OCI-LY1 (cell line): ENCODE results near the gene GID4.

Source experiments
- H2AFZ ChIP-seq: fragments of 200-600 bp; sonication (generic), shearing (Covaris generic); 2 replicates; pipeline ENCODE4 v1.6.0; 2014; ENCODE audit warnings: antibody characterized with exemption, mild to moderate bottlenecking, low read length
- H3F3A ChIP-seq: fragments of 200-600 bp; sonication (generic), shearing (Covaris generic); 2 replicates; pipeline ENCODE4 v1.6.0; 2014; ENCODE audit warnings: mild to moderate bottlenecking, antibody characterized with exemption, low read length, moderate library complexity; ENCODE audit not compliant: insufficient read depth
- H3K27ac ChIP-seq: fragments of 200-600 bp; sonication (generic); 2 replicates; pipeline ENCODE4 v1.5.1; 2014; ENCODE audit warnings: low read length, mixed run types, mild to moderate bottlenecking, low read depth; ENCODE audit not compliant: poor library complexity, severe bottlenecking
- H3K27me3 ChIP-seq: fragments of 200-600 bp; sonication (generic); 2 replicates; pipeline ENCODE4 v1.6.0; 2014; ENCODE audit warnings: antibody characterized with exemption, mild to moderate bottlenecking, low read length, moderate library complexity; ENCODE audit not compliant: insufficient read depth
- H3K36me3 ChIP-seq: fragments of 200-600 bp; sonication (generic); 2 replicates; pipeline ENCODE4 v1.6.1; 2014; ENCODE audit warnings: mild to moderate bottlenecking, antibody characterized with exemption, low read length, moderate library complexity, mixed read lengths; ENCODE audit not compliant: insufficient read depth
- H3K4me1 ChIP-seq: fragments of 200-600 bp; sonication (generic); 2 replicates; pipeline ENCODE4 v1.5.1; 2014; ENCODE audit warnings: mild to moderate bottlenecking, low read length, moderate library complexity; ENCODE audit not compliant: insufficient read depth, severe bottlenecking
- H3K4me2 ChIP-seq: fragments of 200-600 bp; sonication (generic), shearing (Covaris generic); 2 replicates; pipeline ENCODE4 v1.6.1; 2014; ENCODE audit warnings: low read length
- H3K4me3 ChIP-seq: fragments of 200-600 bp; sonication (generic); 2 replicates; pipeline ENCODE4 v1.5.1; 2014; ENCODE audit warnings: low read length, low read depth, mild to moderate bottlenecking, mixed read lengths; ENCODE audit not compliant: poor library complexity, severe bottlenecking
- H3K79me2 ChIP-seq: fragments of 200-600 bp; shearing (Covaris generic); 2 replicates; pipeline ENCODE4 v1.6.1; 2016; ENCODE audit warnings: mixed run types, low read length, mixed read lengths; ENCODE audit not compliant: insufficient read depth
- H3K9ac ChIP-seq: fragments of 200-600 bp; sonication (generic), shearing (Covaris generic); 2 replicates; pipeline ENCODE4 v1.6.1; 2014; ENCODE audit warnings: mild to moderate bottlenecking, low read length, mixed read lengths
- H3K9me2 ChIP-seq: fragments of 200-600 bp; sonication (generic), shearing (Covaris generic); 2 replicates; pipeline ENCODE4 v1.6.1; 2014; ENCODE audit warnings: low read depth, mild to moderate bottlenecking, low read length, mixed read lengths
- H3K9me3 ChIP-seq: fragments of 200-600 bp; shearing (Covaris generic); 2 replicates; pipeline ENCODE4 v1.6.1; 2014; ENCODE audit warnings: low read length, mixed read lengths
- H4K20me1 ChIP-seq: fragments of 200-600 bp; sonication (generic), shearing (Covaris generic); 2 replicates; pipeline ENCODE4 v1.6.0; 2016; ENCODE audit warnings: mild to moderate bottlenecking, low read length; ENCODE audit not compliant: insufficient read depth
- CTCF ChIP-seq: fragments of 200-600 bp; sonication (generic), shearing (Covaris generic); IDR thresholded peaks from 2 replicates; pipeline ENCODE4 v1.5.1; 2017; ENCODE audit warnings: mild to moderate bottlenecking, antibody characterized with exemption, low read length, moderate library complexity, mixed read lengths
- EZH2 ChIP-seq: fragments of 200-600 bp; sonication (generic), shearing (Covaris generic); IDR thresholded peaks from 2 replicates; pipeline ENCODE4 v1.8.0; 2017; ENCODE audit warnings: borderline replicate concordance, mixed run types, mild to moderate bottlenecking, antibody characterized with exemption, low read length, moderate library complexity, mixed read lengths

Gene GID4

GRCh38 chr17:18087610-18088491, 48.6 kb downstream of the GID4 start, which contains the start of gene DRG2:
Gene DRG2, plus strand, starts transcription at chr17:18087948. Its CDS starts 76 bp downstream, at chr17:18088024.
- Histone ChIP-seq H3K79me2 (peaks cover 12% of the 10 kb centered on the region), H3K27ac (peak within 1 kb of the TSS; percentile 24), H3F3A (no peaks in the 10 kb centered on the region), H3K27me3 (no peaks in the 10 kb centered on the region), H3K4me2 (peak within 1 kb of the TSS; percentile 77), H3K9me3 (no peaks in the 10 kb centered on the region), H3K9me2 (no peaks in the 10 kb centered on the region), H3K4me1 (peaks cover 16% of the 10 kb centered on the region), H3K9ac (peak within 1 kb of the TSS; percentile 97), H4K20me1 (no peaks in the 10 kb centered on the region), H3K36me3 (peaks cover 20% of the 10 kb centered on the region), H3K4me3 (peak within 1 kb of the TSS; percentile 98), H2AFZ (peak within 1 kb of the TSS; percentile 97)
- TF ChIP-seq EZH2: no peak
- peak; percentile 7; the same call in 1 of the 2 replicates for TF ChIP-seq CTCF

GRCh38 chr17:18089613-18090012, 50.4 kb downstream of the GID4 start:
- TF ChIP-seq EZH2 (no peak), CTCF (no peak)
- no peak overlapping the region for H2AFZ ChIP-seq
- H3K79me2 ChIP-seq: peaks cover 12% of the 10 kb centered on the region
- H3K9me3 ChIP-seq: no peaks in the 10 kb centered on the region
- H3K4me2 ChIP-seq: no peak overlapping the region
- H3F3A ChIP-seq: no peaks in the 10 kb centered on the region
- peaks cover 32% of the 10 kb centered on the region for H3K36me3 ChIP-seq
- H3K9ac ChIP-seq: no peak overlapping the region
- no peaks in the 10 kb centered on the region for H4K20me1 ChIP-seq
- H3K9me2 ChIP-seq: no peaks in the 10 kb centered on the region
- no peak overlapping the region for H3K27ac ChIP-seq
- H3K4me3 ChIP-seq: no peak overlapping the region
- no peaks in the 10 kb centered on the region for H3K27me3 ChIP-seq
- peaks cover 16% of the 10 kb centered on the region for H3K4me1 ChIP-seq

GRCh38 chr17:18093616-18094408, 54.6 kb downstream of the GID4 start:
- Histone ChIP-seq H3K27ac (no peak overlapping the region), H3K4me2 (no peak overlapping the region), H3K9ac (no peak overlapping the region), H3F3A (no peaks in the 10 kb centered on the region), H3K79me2 (peaks cover 2% of the 10 kb centered on the region), H3K27me3 (no peaks in the 10 kb centered on the region), H3K9me3 (no peaks in the 10 kb centered on the region), H3K9me2 (no peaks in the 10 kb centered on the region), H2AFZ (no peak overlapping the region), H3K4me1 (peaks cover 3% of the 10 kb centered on the region), H3K36me3 (peaks cover 67% of the 10 kb centered on the region), H3K4me3 (no peak overlapping the region), H4K20me1 (no peaks in the 10 kb centered on the region)
- no peak for TF ChIP-seq EZH2
- TF ChIP-seq CTCF: peak; percentile 51
